GM19043 (cell line): ENCODE measurements around the gene EVX2.

ENCODE experiments used
- ATAC-seq: cut with Tn5 transposase; IDR thresholded peaks from one replicate; pipeline ENCODE4 v1.9.1; 2021; ENCODE audit warnings: low read depth; ENCODE audit not compliant: unreplicated experiment

EVX2 gene

DNA sequence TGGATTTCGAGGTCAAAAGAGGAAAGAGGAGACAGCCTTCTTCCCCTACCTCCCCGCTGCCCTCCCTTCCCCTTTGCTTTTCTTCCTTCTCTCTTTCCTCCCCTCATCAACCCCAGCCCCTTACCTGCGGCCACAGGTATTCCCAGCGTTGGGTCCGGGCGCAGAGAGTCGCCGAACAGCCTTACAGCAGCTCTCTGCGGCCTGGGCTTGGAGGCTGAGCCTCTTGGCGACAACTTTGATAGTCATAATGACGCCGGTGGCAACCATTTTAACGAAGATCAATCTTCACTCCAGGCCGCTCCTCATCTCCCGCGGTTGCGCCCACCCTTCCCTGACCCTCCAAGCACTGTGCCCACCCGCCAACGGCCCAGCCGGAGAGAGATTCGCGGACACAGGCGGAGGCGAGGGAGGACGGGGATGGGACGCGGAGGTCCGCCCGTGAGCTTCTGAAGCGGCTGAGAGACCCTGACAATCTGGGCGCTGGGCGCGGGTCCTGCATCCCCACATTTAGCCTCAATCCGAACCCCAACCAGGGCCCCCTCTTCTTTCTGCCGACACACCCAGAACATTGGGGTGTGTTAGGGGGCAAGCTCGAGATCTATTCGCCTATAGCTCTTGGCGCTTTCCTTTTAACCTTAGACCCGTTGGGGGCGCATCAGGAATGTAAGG is 1.5 kb upstream of the EVX2 start:
- no peak for ATAC-seq

DNA sequence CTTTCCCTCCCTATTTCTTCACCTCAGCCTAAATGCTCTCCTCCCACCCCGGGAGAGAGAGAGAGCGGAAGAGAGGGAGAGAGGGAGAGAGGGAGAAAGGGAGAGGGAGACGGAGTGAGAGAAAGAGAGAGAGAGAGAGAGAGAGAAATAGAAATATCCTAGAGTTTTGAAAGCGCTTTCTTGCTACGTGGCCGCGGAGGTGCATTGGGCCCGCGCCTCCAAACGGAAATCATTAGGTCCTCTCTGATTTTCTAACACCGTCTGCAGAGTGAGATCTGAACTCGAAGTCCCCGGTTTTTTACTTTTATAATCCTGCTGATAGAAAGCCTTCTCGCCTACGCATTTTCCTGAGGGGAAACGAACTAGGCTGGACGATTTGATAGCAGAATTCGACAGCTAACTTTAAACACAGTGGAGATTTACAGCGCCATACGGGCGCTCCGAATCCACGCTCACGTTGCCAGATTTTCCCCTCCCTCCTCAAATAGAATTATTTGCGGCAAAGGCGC is 903 bp upstream of the EVX2 start:
- ATAC-seq, result no peak

DNA sequence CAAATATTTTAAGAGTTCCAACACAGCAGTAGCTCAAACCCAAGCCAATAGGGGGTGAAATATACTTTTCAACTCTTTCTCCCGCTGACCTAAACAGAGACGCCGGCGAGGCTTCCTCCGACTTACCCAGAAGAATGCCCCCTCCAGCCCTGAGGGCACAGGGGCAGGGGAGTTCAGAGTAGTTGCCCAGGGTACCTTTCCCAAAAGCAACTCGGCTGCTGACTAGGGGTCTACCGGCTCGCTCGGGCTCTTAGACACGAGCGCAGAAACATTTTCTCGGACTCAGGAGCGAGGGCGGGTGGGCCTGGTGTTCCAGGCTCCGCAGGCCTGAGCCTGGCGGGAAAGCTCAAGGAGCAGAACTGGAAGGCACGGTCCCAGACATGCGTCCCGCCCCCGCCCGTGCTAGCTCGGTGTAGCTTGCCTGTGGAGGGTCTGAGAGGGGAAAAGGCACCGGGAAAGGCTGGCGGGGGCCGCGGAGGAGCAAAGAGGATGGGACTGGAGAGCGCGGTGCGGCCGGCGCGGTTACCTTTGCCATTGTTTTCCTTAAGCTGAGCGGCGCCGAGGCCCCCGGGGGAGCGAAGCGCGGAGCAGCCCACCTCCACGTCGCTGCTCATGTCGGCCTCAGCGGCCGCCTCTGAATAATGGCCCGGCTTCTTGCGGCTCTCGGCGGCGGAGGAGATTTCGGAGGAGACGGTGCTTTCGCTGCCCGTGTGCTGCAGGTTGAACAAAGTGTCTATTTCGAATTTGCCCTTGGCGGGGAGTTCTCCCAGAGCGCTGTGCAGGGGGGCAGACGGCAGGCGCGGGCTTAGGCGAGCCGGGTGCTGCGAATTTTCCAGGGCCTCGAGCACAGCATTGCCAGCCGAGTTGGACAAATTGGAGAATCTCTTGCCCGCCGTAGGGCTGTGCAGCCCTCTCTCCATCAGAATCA is 674 bp downstream of the EVX2 start:
- ATAC-seq, result no peak

DNA sequence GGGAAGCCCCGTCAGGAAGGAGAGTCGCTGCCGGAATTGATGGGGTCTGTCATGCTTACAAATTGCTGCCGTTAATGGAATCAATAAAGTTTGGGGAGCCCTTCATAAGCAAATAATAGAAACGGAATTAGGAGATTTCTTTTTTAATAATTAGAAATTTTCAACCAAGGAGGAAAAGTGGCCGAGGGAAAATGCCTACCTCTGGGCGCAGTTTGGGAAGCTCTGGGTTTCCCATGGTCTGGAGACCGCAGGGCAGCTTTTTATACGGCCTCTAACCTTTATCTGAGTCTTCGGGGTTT is 1.3 kb downstream of the EVX2 start:
- no peak for ATAC-seq

DNA sequence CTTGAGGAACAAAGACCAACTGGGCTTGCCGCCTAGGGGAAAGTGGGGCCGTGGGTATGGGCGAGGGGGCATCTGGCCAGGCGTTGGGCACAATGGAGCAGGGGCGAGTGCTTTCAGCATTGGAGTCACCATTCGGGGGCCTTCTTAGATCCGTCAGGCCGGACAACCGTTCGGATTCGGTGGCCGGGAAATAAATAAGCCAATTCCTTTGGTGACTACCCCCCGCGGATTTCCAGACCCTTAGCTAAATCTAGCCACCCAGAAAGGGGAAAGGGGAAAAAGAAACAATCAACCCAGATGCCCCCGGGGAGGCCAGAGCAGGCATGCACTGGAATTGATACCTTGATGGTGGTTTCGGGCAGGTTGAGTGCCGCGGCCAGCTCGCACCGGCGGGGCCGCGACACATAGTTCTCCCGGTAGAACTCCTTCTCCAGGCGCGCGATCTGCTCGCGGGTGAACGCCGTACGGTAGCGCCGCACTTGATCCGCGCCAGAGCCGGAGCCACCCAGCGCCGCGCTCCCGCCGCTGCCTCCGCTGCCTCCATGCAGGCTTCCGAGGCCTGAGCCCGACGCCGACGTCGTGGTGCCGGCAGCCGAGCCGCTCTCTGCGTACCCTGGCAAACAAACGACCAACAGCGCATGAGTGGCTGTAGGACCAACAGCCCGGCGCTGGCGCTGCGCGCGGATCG is 1.8 kb downstream of the EVX2 start:
- ATAC-seq, result no peak

DNA sequence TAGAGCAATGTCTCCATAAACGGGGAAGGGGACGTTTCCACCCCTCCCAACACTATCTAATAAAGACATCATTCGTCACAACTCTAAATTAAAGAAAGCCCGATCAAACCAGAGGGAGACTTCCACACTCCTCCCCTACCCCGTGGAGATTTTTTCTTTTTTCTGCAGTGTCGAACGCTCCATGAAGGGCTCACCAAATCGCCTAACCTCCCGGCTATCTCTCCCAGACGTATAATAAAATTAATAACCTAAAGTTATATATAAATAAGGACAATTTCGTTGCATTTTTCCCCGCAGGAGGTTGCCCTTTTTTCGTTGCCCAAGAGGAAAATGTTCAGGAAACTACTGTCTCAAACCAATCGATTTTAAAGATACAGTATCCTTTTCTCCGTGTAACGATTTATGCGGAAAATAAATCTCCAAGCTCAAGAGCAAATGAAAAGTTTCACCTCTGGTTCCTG is 2.4 kb downstream of the EVX2 start:
- ATAC-seq, result no peak

DNA sequence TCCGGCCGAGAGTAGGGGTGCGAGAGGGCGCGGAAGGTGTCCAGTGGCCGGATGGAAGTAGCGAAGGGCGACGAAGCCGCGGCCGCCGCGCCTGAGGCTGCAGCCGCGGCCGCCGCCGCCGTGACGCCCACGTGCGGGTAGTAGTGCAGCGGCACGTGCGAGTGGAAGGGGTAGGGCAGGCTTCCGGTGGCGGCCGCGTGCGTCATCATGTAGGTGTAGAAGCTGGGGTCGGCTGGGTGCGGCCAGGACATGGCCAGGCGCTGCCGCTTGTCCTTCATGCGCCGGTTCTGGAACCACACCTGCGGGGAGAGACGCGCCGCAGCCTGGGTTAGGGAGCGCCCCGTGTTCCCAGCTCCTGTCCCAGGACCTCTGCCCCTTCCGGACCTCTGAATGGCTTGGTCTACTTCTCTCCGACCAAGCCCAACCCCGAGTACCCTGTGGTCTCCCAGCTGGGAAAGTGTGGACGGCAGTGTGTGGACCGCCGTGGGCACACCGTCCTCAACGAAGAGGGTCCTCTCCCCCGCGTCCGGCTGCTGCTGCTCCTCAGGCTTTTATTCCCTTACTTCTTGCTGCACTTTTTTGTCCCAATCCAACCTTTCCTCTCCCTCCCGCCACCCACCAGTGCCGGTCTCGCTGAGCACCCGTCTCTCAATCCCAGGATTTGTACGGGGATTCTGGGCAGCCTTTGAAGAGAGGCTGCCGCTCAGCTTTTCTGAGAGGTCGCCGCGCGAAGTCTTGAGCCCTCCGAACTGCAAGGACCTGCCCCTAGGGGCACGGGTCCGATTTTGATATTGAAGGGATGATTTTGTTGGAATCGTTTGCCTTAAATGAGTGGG is 3.0 kb downstream of the EVX2 start:
- no peak for ATAC-seq

DNA sequence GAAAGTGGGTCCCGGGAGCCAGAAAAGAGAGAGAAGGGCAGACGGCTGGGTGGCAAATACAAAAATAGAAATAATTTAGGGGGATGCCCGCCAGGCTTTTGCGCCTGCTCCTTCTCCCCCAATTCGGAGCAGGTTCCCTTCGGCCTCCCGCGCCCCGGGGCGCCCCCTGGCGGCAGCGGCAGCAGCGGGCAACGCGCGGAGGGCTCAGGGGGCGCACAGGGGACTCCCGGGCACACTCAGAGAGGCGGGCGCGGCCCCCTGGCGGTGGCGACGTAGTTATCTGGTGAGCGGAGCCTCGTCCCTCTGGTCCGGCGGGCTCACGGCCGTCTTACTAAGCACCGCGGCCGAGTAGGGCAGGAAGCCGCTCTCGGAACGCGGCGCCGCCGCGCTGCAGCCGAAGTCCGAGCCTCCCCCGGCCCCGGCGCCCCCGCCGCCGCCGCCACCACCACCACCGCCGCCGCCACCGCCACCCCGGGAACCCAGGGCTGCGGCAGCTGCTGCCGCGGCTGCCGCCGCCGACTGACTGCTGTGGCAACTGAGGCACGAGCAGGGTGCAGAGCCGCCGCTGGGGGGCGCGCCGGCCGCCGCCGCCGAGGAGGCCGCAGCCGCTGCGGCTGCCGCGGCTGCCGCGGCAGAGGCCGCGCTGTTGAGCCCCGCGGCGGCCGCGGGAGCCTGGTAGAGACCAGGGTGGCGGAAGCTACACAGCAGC is 3.8 kb downstream of the EVX2 start:
- ATAC-seq, result no peak

DNA sequence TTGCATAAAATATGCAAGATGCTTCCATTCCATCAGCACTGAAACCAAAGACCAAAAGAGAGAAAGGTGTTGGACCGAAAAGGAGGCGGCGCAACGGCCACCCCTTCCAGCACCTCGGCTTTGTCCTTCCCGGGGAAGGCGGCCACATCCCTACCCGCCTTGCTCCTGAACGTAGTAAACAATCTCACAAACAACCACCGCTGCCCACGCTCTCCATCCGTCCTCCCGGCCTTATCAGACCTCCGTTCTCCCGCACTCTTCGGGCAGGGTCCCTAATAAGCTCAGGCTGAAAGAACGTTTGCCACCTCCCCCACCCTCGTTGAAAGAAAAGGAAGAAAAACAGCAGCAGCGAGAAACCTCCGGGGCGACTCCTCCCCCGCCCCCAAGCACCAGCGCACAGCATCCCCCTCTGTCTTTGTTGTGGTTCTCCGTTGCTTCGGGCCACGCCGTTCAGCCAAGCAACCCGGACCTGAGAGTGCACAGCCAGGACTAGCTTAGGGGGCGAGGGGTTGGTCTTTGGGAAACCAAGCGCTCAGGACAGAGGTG is 4.4 kb downstream of the EVX2 start:
- no peak for ATAC-seq

DNA sequence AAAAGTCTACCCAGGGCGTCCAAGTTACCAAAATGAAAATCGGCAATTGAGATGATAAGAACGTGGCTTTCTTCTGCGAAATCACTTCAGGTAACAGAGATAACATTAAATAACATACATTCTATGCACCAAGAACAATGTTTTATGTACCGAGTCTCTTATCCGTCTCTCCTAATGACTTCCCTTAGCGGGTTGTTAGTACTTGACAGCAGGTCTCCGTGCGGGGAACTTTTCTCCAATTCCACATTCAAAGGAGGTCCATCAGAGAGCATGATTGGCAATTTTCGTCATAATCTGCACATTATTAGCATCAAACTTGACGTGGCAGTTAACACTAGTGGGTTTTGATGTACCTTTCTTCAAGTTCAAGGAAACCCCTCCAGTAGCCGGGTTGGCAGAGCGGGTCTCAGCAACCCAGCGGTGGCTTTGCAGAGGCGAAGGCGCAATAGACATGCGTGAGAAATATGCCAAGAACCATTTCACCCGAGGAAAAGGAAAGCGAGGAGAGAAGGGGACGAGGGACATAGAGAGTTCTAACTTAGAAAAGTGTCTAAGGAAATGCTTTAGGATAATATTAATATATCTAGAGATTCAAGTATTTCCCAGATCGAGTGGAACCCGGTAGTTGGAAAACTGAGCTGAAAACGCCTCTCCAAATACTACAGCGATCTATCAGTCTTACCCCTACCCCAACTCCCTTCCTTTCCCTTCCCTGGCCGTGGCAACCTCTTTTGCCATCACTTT is 5.0 kb downstream of the EVX2 start:
- ATAC-seq, result no peak

DNA sequence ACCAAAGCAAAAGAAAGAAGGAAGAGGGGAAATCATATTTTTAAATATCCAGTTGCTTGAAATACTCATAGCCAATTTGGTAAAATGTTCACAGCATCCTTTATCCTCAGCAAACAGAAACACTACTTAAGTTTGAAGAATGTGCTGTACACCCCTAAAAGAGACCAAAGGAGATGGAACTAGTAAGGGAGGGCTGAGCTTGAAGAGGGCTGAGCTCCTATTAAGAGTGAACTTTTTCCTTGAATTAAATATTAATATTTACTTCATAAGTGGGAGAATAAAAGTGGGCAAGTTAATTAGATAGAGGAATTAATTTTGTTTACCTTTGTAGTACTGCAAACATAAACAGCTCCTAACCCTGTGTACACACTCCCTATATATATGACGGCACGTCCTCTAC is 7.0 kb downstream of the EVX2 start:
- no peak for ATAC-seq

DNA sequence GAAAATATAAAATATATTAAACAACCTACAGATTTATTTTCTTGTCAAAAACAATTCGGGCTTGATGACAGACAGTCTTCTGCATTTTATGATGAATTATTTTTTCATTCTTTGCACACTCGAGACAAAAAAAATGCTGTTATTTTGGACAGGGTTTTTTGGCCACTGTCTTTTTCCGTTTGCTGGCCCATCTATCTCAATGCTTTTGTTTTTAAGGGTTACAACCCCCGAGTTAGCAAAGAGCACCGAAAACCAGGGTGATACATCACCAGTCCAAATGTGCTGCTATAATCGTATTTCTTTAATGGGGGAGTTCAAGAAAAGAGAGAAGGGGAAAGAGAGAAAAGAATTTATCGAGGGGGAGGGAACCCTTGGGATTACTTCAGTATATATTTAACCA is 7.7 kb downstream of the EVX2 start:
- ATAC-seq, result no peak

DNA sequence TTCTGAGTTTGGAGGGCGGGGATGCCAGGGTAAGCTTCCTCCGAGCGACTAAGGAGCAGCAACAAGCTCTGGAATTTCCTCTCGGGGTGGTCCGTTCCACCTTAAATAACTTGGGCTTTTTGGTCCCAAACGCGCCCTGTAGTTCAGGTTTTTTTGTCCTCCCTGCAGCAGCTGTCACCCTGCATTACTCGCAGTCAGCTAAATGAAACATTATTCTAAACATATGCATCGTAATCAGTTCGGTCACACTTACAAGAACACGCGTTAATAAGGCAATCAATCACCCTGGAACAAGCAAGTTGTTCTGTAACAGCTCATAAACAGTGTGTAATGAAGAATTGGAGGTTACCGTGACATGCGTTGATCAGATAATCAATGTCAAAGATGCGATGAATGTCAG is 8.3 kb downstream of the EVX2 start:
- no peak for ATAC-seq

DNA sequence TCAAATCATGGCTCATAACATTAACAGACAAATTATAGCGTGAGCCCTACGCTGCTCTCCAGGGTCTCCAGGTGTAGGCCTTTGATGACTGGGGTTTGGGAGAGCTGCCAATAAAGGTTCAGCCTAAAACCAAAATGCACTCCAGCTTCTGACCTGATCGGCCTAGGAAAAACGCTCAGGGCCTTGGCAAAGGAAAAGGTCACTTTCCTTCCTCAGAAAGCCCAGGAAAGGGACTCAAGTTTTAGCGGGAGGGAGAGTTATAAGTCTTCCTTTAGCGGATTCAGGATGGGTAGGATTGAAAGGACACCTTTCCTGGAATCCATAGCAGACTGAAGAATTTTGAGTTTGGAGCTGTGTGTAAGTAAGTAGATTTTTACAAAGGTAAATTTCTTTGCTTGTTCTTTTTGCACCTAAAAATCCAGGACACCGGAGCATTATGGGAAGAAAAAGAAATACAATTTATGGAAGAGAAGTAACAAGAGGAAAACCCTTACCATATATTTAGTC is 8.8 kb downstream of the EVX2 start:
- ATAC-seq, result no peak

DNA sequence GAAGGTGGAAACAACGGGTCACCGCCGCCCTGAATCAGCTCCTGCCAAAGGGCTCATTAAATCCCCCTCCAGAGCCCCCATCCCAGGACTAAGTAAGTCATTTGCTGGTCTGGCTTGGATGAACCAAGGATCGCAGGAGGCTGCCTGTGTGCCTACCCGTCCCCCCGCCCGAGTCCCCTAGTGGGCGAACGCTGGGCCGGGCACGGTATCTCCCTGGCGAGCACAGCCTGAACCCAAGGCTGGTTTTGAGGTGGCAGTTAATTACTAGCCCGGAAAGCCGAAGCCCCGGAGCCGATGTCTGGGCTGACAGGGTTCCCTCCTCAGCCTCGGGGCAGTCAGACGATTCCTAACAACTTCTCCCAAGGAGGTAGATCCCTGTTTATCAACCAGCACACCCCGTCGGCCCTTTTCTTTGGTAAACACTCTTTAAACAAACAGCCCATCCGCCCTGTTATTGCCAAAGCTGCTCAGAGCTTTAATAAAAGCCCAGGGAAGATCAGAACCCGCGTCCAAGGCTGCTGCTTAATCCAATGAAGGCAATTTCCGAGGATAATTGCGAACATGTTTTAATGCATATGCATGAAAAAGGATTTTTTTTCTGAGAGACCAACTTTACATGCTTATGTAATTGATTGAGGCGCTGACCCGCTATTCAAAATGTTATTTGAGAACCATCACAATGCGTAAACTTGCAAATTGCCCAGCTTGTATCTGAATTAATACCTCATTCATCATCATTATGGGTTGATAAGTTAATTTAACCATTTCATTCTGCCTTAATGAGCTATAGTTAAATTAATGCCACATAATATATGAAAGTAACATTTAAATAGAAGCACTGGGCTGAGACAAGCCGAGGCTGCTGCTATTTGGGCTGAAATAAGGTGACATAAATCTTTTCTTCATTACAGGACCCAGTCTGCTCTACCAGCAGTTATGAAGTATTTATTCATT is 10.5 kb downstream of the EVX2 start:
- no peak for ATAC-seq

DNA sequence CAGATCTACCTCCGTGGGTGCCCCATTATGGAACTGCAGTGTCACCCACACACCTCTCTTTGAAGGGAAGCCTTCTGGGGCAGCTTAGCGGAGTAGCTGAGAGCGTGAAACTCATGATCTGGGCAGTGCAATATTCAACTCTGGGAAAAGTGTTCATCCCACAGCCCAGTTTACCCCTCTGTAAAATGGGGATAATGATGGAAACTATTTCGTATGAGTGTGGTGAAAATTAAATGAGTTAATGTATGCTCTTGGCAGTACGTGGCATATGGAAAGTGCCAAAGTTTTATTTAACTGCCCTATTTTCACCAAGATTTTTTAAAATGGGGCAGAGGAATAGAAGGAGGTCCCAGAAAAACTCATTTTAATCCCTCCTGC is 11.5 kb downstream of the EVX2 start:
- ATAC-seq, result no peak
